ENCODE data around the gene ANKRD63. TPM values are rescaled to one million over a fixed set of nuclear protein-coding genes. Genes with fewer than 3 reads are reported as not detected.

Gene ANKRD63
- total and polyA plus RNA-seq, 2 donors (not counting 1 experiment from before 2014, with no cell fraction given) = not detected

DNA sequence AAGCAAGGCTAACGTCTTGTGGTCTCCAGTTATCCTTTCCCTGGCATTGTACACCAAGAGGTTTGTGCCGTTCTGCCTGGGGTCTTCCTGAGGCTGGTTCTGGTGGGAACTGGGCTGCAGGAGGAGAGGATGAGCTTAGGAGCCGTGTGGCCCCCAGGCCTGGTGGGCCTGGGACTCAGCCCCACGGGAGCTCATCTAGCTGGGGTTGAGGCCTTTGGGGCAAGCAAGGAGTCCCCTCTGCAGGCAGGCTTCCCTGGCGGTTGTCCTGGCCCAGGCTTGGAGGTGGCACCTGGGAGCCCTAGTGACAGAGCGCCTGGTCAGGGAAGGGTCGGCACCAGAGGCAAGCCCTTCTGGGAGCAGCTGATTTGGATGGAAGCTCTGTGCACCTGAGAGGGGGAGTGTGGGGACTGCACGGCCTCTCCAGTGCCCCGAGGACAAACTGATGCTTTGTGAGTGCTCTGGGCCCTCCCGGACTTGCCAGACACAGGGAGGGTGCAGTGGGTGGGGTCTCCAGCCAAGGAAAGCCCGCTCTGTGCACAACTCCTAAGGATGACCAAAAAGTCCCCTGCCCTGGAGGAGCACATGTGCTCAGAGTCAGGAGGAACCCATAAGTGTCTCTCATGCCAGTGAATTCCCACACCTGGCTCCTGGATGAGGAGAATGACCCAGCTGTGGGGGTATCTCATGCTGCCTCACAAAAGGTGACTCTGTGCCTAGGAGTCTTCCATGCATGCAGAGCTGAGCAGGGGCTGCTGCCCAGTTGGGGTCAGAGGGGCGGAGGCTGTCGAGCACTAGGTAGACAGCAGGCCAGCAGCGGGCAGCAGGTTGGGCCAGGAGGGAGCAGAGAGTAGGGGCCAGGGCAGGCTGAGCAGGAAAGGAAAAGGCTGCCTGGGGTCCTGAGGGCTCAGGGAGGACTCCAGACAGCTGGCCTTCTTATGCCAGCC, 41.3 kb downstream of the ANKRD63 start:
- Histone ChIP-seq H4K20me1 (ENCODE audit: control insufficient read depth, extremely low read depth, insufficient read depth, low read length) (no peaks in the 10 kb centered on the region), H3K27ac (ENCODE audit: insufficient read depth, low read length) (no peak overlapping the region), H3K9me3 (ENCODE audit: control insufficient read depth, insufficient read depth, low read depth, low read length) (no peaks in the 10 kb centered on the region), H3K4me1 (ENCODE audit: control insufficient read depth, extremely low read depth, insufficient read depth, low read length) (peaks cover 4% of the 10 kb centered on the region), H2AFZ (ENCODE audit: low read length) (no peak overlapping the region), H3K4me2 (ENCODE audit: extremely low read depth, insufficient read depth, low read length) (no peak overlapping the region), H3K36me3 (ENCODE audit: control insufficient read depth, insufficient read depth, low read length) (no peaks in the 10 kb centered on the region), H3K9ac (ENCODE audit: insufficient read depth, low read length) (no peak overlapping the region), H3K79me2 (ENCODE audit: control insufficient read depth, insufficient read depth, low read length) (no peaks in the 10 kb centered on the region), H3K4me3 (replicated peaks in 1 of 4; ENCODE audit: control extremely low read depth in 1 of 4, insufficient read depth in 1 of 4, low read depth in 3 of 4, low read length in 4 of 4) (no peak overlapping the region), H3K27me3 (ENCODE audit: control insufficient read depth, insufficient read depth, low read length) (peaks cover 4% of the 10 kb centered on the region)
- no peak for TF ChIP-seq EZH2 (IDR thresholded peaks at IDR 0.05; ENCODE audit: low read length, missing control alignments)
- TF ChIP-seq, protein P1, sequence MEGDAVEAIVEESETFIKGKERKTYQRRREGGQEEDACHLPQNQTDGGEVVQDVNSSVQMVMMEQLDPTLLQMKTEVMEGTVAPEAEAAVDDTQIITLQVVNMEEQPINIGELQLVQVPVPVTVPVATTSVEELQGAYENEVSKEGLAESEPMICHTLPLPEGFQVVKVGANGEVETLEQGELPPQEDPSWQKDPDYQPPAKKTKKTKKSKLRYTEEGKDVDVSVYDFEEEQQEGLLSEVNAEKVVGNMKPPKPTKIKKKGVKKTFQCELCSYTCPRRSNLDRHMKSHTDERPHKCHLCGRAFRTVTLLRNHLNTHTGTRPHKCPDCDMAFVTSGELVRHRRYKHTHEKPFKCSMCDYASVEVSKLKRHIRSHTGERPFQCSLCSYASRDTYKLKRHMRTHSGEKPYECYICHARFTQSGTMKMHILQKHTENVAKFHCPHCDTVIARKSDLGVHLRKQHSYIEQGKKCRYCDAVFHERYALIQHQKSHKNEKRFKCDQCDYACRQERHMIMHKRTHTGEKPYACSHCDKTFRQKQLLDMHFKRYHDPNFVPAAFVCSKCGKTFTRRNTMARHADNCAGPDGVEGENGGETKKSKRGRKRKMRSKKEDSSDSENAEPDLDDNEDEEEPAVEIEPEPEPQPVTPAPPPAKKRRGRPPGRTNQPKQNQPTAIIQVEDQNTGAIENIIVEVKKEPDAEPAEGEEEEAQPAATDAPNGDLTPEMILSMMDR (conservative IDR thresholded peaks at IDR 0.05 in 1 of 2, IDR thresholded peaks at IDR 0.05 in 1 of 2; ENCODE audit: low read depth in 1 of 2, low read length in 2 of 2) = no peak
- no peak for DNase-seq (ENCODE audit: low read depth in 2 of 2)

DNA sequence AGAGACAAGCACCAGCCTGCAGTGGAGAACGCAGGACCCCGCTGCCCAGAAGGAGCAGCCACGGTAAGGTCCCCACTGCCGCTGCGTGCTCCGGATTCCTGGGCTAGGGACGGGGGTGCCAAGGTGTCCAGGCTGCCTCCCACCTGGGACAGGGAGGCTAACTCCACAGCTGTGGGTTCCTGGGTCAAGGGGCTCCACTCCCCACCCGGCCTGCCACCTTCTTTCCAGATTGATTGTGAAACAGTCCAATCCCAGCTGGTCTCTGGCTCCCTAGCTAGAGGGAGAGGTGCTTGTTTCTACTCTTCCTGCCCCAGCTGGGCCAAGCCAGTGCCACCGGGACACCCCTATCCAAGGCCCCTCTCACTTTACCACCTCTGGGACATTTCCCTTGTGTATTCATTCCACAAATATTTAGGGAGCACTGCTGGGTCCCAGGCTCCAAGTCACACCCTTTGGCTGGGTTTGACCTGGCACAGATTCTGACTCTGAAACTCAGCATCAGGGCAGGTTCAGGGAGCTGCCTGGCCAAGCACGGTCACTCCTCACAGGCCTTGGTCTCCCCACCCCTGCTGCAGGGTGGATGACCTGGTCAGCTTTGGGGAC, 42.1 kb downstream of the ANKRD63 start:
- Histone ChIP-seq H3K4me1 (ENCODE audit: control insufficient read depth, extremely low read depth, insufficient read depth, low read length) (peaks cover 4% of the 10 kb centered on the region), H3K9ac (ENCODE audit: insufficient read depth, low read length) (no peak overlapping the region), H3K27me3 (ENCODE audit: control insufficient read depth, insufficient read depth, low read length) (peaks cover 4% of the 10 kb centered on the region), H3K4me3 (replicated peaks in 1 of 4; ENCODE audit: control extremely low read depth in 1 of 4, insufficient read depth in 1 of 4, low read depth in 3 of 4, low read length in 4 of 4) (no peak overlapping the region), H3K79me2 (ENCODE audit: control insufficient read depth, insufficient read depth, low read length) (no peaks in the 10 kb centered on the region), H4K20me1 (ENCODE audit: control insufficient read depth, extremely low read depth, insufficient read depth, low read length) (no peaks in the 10 kb centered on the region), H2AFZ (ENCODE audit: low read length) (no peak overlapping the region), H3K36me3 (ENCODE audit: control insufficient read depth, insufficient read depth, low read length) (no peaks in the 10 kb centered on the region), H3K4me2 (ENCODE audit: extremely low read depth, insufficient read depth, low read length) (no peak overlapping the region), H3K27ac (ENCODE audit: insufficient read depth, low read length) (no peak overlapping the region), H3K9me3 (ENCODE audit: control insufficient read depth, insufficient read depth, low read depth, low read length) (no peaks in the 10 kb centered on the region)
- DNase-seq (ENCODE audit: low read depth in 2 of 2) = no peak
- TF ChIP-seq EZH2 (IDR thresholded peaks at IDR 0.05; ENCODE audit: low read length, missing control alignments) = no peak
- TF ChIP-seq, protein P1 (conservative IDR thresholded peaks at IDR 0.05 in 1 of 2, IDR thresholded peaks at IDR 0.05 in 1 of 2; ENCODE audit: low read depth in 1 of 2, low read length in 2 of 2) = no peak

All from fibroblast of lung (primary cell).